Coronary artery (tissue), 2 donors: Measurements from ENCODE around the gene C14orf119.

ENCODE experiments used
- DNase-seq: peaks from one replicate; pipeline ENCODE4 v3.0.0-alpha.2; 2017; ENCODE audit warnings: low spot score
- H3K27ac ChIP-seq, 2 donors: fragments of 200-600 bp; sonication (generic); one replicate each; pipeline ENCODE4 v1.5.1; 2016 to 2019
- H3K4me3 ChIP-seq: fragments of 200-600 bp; sonication (generic); 2 replicates; pipeline ENCODE4 v1.5.1; 2016; ENCODE audit warnings: mild to moderate bottlenecking, moderate library complexity
- TF ChIP-seq, protein P1 (sequence below): fragments of 200-600 bp; sonication (generic); IDR thresholded peaks from one replicate; pipeline ENCODE4 v1.5.1; 2019; ENCODE audit warnings: antibody characterized with exemption

Gene C14orf119

DNA sequence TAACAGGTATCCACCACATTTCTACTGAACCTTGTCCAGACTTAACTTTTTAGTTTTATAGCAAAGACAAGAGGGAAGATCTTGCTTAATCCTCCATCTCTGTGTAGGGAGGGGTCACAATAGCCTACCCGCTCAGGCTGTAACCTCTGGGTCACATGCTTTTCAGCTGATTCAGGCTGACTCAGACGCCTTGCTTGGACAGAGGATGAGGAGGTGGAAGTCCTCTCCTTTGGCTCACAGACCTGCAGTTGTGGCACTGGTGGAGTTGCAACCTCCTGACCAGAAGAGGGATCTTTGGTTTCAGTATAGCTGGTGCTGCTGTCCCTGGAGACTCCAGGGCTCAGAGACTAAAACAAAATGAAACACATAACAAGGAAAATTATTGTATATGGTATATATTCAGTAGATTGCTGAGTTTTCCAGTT lies 16.6 kb upstream of the C14orf119 start:
- peak; percentile 84 for DNase-seq
- peak overlapping the region; percentile 2 to 75 for H3K27ac ChIP-seq
- TF ChIP-seq, protein P1, sequence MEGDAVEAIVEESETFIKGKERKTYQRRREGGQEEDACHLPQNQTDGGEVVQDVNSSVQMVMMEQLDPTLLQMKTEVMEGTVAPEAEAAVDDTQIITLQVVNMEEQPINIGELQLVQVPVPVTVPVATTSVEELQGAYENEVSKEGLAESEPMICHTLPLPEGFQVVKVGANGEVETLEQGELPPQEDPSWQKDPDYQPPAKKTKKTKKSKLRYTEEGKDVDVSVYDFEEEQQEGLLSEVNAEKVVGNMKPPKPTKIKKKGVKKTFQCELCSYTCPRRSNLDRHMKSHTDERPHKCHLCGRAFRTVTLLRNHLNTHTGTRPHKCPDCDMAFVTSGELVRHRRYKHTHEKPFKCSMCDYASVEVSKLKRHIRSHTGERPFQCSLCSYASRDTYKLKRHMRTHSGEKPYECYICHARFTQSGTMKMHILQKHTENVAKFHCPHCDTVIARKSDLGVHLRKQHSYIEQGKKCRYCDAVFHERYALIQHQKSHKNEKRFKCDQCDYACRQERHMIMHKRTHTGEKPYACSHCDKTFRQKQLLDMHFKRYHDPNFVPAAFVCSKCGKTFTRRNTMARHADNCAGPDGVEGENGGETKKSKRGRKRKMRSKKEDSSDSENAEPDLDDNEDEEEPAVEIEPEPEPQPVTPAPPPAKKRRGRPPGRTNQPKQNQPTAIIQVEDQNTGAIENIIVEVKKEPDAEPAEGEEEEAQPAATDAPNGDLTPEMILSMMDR: no peak
- H3K4me3 ChIP-seq: no peak overlapping the region

- no peak overlapping the region for H3K4me3 ChIP-seq
- peak overlapping the region in 1 of 2 donors; percentile 75 for H3K27ac ChIP-seq
- TF ChIP-seq, protein P1: no peak
- DNase-seq: no peak
Observed at GRCh38 chr14:23079716-23080115, 15.6 kb upstream of the C14orf119 start.

GRCh38 chr14:23080474-23080873 lies 14.8 kb upstream of the C14orf119 start:
- no peak overlapping the region for H3K27ac ChIP-seq
- TF ChIP-seq, protein P1: no peak

DNA sequence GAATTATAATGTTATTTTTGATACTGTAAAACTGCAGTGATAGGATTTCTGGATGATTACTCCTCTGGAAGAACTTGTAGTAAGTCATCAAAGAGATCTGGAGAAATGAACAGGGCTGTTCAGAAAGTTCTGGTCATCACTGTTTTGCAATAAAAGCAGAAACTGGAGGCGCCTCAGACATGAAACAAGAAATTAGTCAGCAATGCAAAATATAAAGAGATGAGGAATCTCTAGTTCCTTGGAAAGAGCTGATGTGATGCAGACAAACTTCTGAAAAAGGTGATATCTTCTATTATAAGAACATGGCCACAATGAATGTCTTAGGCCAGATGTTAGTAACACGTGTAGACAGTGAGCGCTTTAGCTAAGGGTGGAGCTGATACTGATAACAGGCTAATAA lies 9.8 kb upstream of the C14orf119 start:
- no peak overlapping the region for H3K4me3 ChIP-seq
- no peak for DNase-seq
- TF ChIP-seq, protein P1: no peak
- no peak overlapping the region for H3K27ac ChIP-seq

More at GRCh38 chr14:23080474-23080873, 14.8 kb upstream of the C14orf119 start:
- no peak for DNase-seq
- no peak overlapping the region for H3K4me3 ChIP-seq

- H3K4me3 ChIP-seq: no peak overlapping the region
- no peak for DNase-seq
- TF ChIP-seq, protein P1: no peak
- no peak overlapping the region for H3K27ac ChIP-seq
Observed at GRCh38 chr14:23086565-23086964, 8.7 kb upstream of the C14orf119 start.

- Histone ChIP-seq H3K4me3 (no peak overlapping the region), H3K27ac (no peak overlapping the region)
- DNase-seq: no peak
- TF ChIP-seq, protein P1: no peak
Observed at GRCh38 chr14:23089498-23090253, 5.6 kb upstream of the C14orf119 start.

DNA sequence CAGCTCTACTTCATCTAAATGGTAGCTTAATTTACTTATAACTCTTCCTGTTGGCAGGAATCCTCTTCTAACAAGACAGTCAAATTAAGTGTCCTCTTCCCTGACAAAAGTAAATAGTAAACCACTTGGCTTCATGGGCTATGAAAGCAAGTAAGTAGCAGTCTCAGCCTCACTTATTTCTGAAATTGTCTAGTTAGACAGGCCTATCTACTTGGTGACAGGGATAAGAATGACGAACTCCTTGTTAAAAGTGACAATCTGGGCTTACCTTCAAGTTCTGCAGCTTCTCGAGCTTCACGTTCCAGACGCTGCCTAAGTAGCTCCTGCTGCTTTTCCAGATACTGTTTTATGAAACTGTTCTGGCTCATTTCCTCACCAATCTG lies 5.1 kb upstream of the C14orf119 start:
- TF ChIP-seq, protein P1: no peak
- no peak for DNase-seq
- H3K27ac ChIP-seq: no peak overlapping the region
- H3K4me3 ChIP-seq: no peak overlapping the region
